GM12875 (cell line): ENCODE measurements around the gene CHCHD4.

Experiments used
- H3K4me3 ChIP-seq: one replicate; pipeline ENCODE4 v1.5.1; 2011; ENCODE audit warnings: low read depth, low read length, control low read depth
- TF ChIP-seq, protein P1 (sequence below): IDR thresholded peaks from 2 replicates; pipeline ENCODE4 v1.5.1; 2011; ENCODE audit warnings: low read depth, mild to moderate bottlenecking, control low read depth, inconsistent platforms, low read length, moderate library complexity, borderline replicate concordance; ENCODE audit not compliant: insufficient read depth

Gene CHCHD4

DNA sequence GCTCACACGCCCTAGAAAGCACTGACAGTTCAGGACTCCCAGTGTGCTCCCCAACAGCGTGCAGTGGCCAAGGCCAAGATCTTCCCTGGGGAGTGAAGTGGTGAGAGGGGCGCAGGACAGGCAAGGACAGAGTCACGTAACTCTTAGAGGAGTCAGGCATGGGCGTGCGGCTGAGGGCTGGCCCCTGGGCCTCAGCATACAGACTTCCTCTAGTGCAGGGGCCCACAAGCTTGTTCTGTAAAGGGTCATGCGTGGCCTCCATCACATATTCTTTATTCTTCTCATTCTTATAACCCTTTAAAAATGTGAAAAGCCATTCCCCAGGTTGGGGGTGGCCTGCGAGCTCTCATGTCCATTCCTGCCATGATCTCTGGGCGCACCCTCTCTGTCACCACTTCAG is 25.4 kb upstream of the CHCHD4 start:
- TF ChIP-seq, protein P1, sequence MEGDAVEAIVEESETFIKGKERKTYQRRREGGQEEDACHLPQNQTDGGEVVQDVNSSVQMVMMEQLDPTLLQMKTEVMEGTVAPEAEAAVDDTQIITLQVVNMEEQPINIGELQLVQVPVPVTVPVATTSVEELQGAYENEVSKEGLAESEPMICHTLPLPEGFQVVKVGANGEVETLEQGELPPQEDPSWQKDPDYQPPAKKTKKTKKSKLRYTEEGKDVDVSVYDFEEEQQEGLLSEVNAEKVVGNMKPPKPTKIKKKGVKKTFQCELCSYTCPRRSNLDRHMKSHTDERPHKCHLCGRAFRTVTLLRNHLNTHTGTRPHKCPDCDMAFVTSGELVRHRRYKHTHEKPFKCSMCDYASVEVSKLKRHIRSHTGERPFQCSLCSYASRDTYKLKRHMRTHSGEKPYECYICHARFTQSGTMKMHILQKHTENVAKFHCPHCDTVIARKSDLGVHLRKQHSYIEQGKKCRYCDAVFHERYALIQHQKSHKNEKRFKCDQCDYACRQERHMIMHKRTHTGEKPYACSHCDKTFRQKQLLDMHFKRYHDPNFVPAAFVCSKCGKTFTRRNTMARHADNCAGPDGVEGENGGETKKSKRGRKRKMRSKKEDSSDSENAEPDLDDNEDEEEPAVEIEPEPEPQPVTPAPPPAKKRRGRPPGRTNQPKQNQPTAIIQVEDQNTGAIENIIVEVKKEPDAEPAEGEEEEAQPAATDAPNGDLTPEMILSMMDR: no peak
- H3K4me3 ChIP-seq: no peak overlapping the region

DNA sequence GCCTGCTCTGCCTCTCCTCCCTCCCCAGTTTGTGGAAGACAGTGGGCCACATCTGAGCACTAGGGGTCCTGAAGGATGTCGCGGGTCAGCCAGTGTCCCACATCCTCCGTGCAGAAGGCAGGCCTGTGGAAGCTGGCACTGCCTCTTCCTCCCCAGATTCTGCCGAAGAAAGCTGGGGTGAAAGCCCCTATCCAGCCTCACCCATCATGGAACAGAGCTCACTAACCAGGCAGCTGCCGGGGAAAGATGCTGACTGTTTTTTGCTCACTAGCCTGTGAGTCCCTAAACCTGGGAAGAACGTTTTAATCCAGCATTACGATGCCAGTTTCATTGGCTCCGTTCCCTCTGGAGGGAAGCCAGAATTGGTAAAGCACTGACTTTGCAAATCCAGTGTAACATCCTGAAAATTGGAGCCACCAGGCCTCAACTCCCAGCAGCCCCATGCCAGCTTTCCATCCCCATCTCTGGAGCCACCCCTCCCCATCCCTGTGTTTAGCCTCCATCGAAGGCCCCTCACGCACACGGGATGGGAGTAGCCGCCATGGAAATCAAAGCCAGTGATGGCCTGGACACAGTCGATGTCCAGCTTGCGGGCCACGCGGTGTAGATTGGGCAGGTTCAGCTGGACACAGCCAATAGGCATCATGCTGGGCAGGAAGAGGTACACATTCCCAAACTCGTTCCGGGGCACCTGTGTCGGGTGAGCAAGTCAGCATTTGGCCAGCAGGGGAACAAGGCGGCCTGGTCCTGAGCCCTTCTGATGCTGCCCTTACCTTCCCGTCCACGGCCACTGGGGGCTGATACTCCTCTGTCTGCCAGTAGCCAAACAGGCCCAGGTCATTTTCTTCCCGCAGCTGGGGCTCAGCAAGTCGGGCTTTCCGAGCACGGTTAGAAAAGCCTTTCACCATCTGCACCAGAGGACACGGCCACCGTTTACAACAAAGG is 23.6 kb upstream of the CHCHD4 start:
- H3K4me3 ChIP-seq: no peak overlapping the region
- TF ChIP-seq, protein P1: no peak

DNA sequence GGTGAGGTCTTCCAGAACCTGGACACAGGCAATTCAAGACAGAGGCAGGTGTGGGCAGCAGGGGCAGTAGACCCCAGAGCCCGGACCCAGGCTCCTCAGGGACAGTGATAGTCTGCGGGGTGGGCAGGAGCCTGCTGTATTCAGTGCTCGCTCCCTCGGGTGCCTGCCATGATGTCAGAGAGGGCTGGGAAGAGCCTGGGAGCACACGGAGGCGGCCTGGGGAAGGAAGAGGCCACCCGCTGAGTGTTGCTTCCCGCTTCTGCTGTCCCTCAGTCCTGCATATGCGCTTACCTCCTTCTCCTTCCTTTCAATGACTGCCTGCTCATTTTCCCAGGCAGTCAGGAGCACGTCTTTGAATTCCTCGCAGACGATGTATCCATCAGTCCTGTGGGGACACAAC is 22.9 kb upstream of the CHCHD4 start:
- H3K4me3 ChIP-seq: no peak overlapping the region
- TF ChIP-seq, protein P1: no peak

DNA sequence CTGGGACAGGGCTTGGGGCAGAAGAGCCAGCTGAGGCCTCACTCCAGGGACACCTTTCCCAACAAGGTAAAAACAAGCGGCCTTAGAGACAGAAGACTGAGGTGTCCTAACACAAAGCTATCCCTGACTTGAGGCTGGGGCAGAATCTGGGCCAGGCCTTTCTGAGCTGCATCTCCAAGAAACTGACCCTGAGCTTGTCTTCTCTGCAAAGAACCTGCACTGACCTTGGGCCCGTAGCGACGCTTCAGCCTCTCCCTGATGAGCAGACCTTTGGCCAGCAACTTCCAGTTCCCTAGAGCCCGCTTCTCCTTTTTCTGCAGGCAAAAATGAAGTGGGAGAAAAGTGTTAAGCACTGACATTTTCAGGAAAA is 22.4 kb upstream of the CHCHD4 start:
- H3K4me3 ChIP-seq: no peak overlapping the region
- TF ChIP-seq, protein P1: no peak

DNA sequence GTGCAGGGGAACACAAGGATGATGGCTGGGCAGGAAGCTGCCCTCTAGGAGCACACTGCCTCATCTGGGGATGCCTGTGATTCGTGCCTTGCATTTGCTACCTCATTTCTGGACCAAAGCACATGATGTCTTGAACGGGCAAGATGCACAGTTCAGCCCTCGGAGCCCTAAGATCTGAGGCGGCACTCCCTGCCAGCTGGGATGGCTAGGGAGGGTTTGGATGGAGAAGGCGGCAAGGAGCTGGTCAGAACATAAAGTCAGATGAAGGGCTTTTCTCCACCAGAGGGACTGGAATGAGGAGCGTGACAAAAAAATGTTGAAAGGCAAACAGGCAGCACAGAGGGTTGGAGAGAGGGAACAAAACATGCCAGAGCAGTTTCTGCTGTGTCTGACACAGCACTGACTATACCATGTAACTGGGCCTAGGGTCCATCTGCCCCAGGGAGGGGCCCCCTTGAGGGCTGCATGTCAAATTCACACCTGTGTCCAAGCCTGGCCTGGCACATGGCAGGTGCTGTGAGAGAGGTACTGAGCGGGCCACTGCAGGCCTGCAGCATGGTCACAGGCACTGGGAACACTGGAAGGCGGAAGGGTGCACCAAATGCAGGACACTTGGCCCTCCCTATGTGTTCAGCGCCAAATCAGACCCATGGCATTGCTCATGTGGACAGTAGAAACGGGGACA is 21.9 kb upstream of the CHCHD4 start:
- no peak overlapping the region for H3K4me3 ChIP-seq
- TF ChIP-seq, protein P1: no peak

DNA sequence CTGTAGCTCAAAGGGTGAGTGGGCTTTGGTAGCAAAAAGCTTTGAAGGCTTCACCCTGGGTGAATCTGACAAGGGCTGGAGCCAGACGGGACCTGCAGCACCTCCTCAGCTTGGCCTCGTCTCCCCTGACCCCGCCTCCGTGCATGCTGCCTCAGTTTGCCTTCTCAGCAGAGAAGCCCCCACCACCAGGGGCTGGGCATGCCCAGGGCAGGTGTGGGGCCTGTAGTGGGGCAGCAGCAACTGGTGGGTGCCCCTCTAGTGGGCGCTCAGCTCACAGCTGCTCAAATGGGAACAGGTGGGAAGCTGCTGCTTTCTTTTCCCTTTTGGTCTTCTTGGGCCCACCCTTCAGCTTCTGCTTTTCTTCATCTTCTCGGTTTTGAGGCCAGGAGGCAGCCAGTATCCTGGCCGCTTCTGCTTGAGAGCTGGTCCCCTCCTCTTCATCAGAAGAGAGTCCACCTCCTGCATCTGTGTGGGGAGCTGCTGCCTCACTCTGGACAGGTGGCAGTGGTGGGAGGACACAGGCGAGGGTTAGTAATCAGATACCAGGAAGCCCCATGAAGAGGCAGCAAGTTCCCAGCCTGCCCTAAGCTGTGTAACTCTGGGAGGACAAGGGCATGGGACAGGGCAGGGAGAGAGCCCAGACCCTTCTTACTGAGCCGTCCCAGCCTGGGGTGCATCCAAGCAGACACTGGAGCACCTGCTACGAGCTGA is 21.2 kb upstream of the CHCHD4 start:
- H3K4me3 ChIP-seq: no peak overlapping the region
- TF ChIP-seq, protein P1: no peak
